DOHH2 (cell line): Measurements from ENCODE around the gene GIT1.

Experiments
- CTCF ChIP-seq: fragments of 200-600 bp; sonication (generic); IDR thresholded peaks from one replicate; pipeline ENCODE4 v1.5.1; 2014; ENCODE audit warnings: antibody characterized with exemption, mild to moderate bottlenecking, low read depth, low read length; ENCODE audit not compliant: poor library complexity, severe bottlenecking
- EZH2phosphoT487 ChIP-seq: fragments of 200-600 bp; sonication (generic); IDR thresholded peaks from 2 replicates; pipeline ENCODE4 v1.6.1; 2017; ENCODE audit warnings: borderline replicate concordance, mild to moderate bottlenecking, antibody characterized with exemption, low read length, moderate library complexity, mixed read lengths

DNA sequence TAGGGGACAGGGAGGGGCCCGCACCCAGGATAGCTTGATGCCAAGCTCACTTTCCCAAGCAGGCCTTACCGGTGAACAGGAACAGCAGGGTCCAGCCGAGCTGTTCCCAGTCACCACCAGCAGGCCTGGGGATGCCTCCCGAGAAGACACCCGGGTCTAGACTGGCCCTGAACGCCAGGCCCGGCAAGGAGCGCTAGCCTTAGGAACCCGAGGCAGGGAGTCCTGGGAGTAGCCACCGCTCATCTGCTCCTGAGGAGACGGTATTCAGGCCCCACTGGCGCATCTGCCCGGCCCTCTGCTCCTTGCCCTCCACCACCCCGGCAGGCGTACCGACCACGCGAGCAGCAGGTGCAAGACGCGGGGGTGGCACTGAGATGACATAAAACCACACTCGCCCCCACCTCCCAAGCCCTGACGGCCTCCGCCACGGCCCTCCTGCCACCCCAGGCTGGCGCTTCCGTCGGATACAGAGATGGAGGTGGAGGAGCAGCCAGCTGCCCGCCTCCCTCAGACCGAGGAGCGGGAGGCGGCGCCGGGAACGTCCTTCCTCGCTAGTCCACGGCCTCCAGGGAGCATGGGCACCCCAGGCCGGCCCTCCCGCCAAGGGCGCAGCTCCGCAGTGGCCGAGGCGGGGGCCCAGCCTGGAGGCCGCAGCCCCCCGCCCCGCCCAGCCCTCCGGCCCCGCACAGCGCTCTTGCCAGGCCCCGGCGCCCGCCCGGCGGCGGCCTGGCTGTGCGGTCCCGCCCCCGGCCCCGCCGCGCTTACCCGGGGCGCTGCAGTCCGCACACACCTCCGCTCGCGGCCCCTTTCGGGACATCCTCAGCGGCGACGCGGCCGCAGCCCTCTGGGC is 661 bp downstream of the GIT1 start:
- no peak for TF ChIP-seq EZH2phosphoT487
- no peak for TF ChIP-seq CTCF
